Measurements from ENCODE around the gene USE1.

GRCh38 chr19:17248011-17248776, 33.0 kb downstream of the USE1 start:
- TF ChIP-seq CTCF (IDR thresholded peaks at IDR 0.05 in 2 of 3, conservative IDR thresholded peaks at IDR 0.05 in 1 of 3; ENCODE audit: borderline replicate concordance in 1 of 3, insufficient read depth in 1 of 3, low read depth in 2 of 3, low read length in 2 of 3) = no peak
- TF ChIP-seq EZH2 (IDR thresholded peaks at IDR 0.05) = no peak
- no peak for TF ChIP-seq POLR2AphosphoS5 (IDR thresholded peaks at IDR 0.05; ENCODE audit: low read depth, low read length)
- TF ChIP-seq ZFX (IDR thresholded peaks at IDR 0.05) = no peak

Measured in HCT116 (cell line).